ENCODE measurements around the gene DNASE1L1. TPM values are rescaled to one million over a fixed set of nuclear protein-coding genes. Genes with fewer than 3 reads are reported as not detected.

Gene DNASE1L1, protein sequence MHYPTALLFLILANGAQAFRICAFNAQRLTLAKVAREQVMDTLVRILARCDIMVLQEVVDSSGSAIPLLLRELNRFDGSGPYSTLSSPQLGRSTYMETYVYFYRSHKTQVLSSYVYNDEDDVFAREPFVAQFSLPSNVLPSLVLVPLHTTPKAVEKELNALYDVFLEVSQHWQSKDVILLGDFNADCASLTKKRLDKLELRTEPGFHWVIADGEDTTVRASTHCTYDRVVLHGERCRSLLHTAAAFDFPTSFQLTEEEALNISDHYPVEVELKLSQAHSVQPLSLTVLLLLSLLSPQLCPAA
- 10 to 100 TPM; 14.7 to 16.4 (median 16.0) TPM for polyA plus RNA-seq (ENCODE audit: insufficient read length in 3 of 3)
- long read RNA-seq, donor 1, partial matches to known transcripts = 0 of 1 reads
- long read RNA-seq, donor 1, other reads (novel, unspliced or antisense) = 0 of 1 reads
- long read RNA-seq, donor 2, partial matches to known transcripts = 19 of 29 reads
- long read RNA-seq, donor 2, other reads (novel, unspliced or antisense) = 0 of 29 reads
- long read RNA-seq, donor 3, partial matches to known transcripts = 0 of 5 reads
- long read RNA-seq, donor 3, other reads (novel, unspliced or antisense) = 0 of 5 reads
- long read RNA-seq, donor 4 = 0 reads
- long read RNA-seq, donor 5 = 0 reads
- long read RNA-seq, donor 6, partial matches to known transcripts = 0 of 8 reads
- long read RNA-seq, donor 6, other reads (novel, unspliced or antisense) = 0 of 8 reads
- long read RNA-seq, donor 7, partial matches to known transcripts = 0 of 3 reads
- long read RNA-seq, donor 7, other reads (novel, unspliced or antisense) = 0 of 3 reads
- long read RNA-seq, donor 8, partial matches to known transcripts = 5 of 5 reads
- long read RNA-seq, donor 8, other reads (novel, unspliced or antisense) = 0 of 5 reads
- long read RNA-seq, donor 9, partial matches to known transcripts = 0 of 3 reads
- long read RNA-seq, donor 9, other reads (novel, unspliced or antisense) = 0 of 3 reads
- long read RNA-seq, donor 10, partial matches to known transcripts = 0 of 4 reads
- long read RNA-seq, donor 10, other reads (novel, unspliced or antisense) = 0 of 4 reads
- long read RNA-seq, donor 11, partial matches to known transcripts = 0 of 1 reads
- long read RNA-seq, donor 11, other reads (novel, unspliced or antisense) = 0 of 1 reads
- long read RNA-seq, donor 12, partial matches to known transcripts = 135 of 136 reads
- long read RNA-seq, donor 12, other reads (novel, unspliced or antisense) = 0 of 136 reads
- long read RNA-seq, donor 13, partial matches to known transcripts = 0 of 2 reads
- long read RNA-seq, donor 13, other reads (novel, unspliced or antisense) = 0 of 2 reads
- long read RNA-seq, donor 14, partial matches to known transcripts = 5 of 9 reads
- long read RNA-seq, donor 14, other reads (novel, unspliced or antisense) = 0 of 9 reads
- long read RNA-seq, donor 15, transcript DNASE1L1-203 (8 exons, 2,110 nt) = major isoform, 6 of 23 reads
- long read RNA-seq, donor 15, partial matches to known transcripts = 13 of 23 reads
- long read RNA-seq, donor 15, other reads (novel, unspliced or antisense) = 0 of 23 reads
- long read RNA-seq, donor 16, partial matches to known transcripts = 0 of 5 reads
- long read RNA-seq, donor 16, other reads (novel, unspliced or antisense) = 0 of 5 reads

DNA sequence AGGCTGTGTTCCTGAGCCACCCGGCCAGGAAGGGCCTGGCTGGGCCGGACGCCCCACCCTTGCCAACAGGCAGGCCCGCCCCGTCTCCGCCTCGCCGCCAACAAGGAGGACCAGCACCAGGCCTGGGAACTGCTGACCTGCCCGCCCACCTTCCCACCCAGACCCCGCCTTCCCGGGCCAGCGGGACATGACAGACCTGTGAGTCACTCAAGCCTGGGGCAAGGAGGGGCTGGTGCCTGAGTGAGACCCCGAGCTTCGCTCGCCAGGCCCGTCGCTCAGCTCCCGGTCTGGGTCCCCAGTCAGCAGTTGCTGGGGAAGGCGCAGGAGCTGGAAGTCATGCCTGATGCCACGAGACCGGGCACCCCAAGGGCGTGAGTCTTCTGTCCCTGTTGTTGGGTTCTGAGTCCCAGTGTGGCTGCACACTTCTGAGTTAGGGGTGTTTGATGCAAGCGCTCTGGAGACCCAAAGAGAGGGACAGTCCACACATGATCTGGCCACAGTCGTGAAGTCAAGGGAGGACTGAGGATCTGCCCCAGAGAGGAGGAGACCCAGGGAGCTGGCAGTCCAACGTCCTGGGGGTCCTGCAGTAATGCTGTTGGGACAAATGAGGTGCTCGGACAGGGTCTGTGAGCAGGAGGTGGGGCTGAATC, at the start of gene DNASE1L1:
TSS of gene DNASE1L1 (minus strand) at position 33 of the 650 bp plus-strand sequence. CDS start 3,686 bp downstream, outside the sequence.
- DNase-seq = no peak

DNA sequence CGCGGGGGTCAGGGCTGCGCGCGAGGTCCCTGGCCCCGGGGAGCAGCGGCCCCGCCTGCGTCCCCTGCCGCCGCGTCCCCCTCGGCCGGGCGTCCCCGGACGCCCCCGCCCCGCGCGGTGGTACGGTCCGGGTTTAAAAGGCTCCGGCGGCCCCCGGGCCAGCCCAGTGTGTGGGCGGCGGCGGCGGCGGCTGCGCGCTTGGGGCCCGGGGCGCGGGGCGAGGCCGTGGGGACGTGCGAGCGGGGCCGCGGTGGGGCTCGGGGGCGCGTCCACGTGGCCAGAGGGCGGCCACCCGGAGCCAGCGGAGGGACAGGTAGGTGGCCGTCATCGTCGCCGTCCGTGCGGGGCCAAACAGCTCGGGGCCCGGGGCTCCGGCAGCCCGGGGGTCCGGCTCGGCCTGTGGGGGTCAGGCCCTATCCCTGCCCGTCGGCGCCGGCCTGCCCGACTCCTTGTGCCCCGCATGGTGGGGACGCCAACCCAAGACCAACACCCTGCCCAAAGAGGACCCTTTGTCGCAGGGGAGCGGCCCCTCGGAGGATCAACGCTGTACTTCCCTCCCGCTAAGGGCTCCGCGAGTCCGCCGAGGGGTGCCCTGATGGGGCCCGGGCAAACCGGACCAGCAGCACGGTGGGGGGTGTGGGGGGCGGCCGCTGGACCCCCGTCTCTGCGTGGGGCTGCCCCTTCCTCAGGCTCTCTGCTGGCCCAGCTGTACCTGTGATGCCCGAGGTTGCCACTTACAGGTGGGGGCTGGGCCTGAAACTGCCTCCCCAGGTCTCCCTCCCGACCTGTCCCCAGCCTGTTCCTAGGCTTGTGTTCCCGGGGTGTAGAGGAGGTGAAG, 49.3 kb upstream of the DNASE1L1 start, which contains the start of gene PLXNA3:
TSS of gene PLXNA3 (plus strand) at position 166 of the 838 bp plus-strand sequence. CDS start 1,903 bp downstream, outside the sequence.
- no peak for DNase-seq

DNA sequence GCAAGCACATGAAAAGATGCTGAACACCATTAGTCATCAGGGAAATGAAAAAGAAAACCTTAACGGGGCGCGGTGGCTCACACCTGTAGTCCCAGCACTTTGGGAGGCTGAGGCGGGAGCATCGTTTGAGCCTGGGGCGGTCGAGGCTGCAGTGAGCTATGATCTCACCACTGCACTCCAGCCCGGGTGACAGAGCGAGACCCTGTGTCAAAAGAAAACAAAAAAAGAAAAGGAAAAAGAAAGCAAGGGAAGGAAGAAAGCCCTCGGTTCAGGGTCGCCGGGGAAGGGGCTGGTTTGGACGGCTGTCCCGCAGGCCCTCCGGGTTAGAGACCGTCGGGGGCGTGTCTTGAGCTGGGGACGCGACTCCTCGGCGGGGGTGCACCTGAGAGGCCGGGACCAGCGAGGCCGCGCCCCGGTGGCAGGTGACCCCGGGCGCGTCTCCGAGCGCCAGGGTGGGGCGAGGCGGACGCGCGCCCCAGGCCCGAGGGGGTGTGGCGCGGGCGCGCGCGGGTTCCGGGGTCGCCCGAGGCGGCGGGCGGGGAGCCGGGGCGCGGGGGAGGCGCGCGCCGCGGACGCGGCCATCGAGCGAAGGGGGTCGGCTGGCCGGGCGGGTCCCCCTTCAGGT, 48.5 kb upstream of the DNASE1L1 start:
- DNase-seq = no peak

DNA sequence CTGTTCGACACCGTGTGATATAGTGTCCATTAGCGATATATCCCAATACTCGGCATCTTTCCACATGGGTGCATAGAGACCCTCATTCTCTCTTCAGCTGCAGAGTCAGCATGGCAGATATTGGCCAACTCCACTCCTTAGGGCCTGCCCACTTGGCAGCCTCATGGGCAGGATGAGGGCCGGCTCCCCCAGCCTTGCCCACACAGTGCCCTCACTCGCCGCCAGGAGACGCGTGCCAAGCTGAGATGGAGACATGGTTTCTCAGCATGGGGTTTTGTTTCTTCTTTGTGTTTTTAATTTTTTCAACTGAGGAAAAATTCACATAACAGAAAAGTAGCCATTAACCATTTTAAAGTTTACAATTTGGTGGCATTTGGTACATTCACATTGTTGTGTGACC, 43.8 kb upstream of the DNASE1L1 start:
- DNase-seq = no peak

DNA sequence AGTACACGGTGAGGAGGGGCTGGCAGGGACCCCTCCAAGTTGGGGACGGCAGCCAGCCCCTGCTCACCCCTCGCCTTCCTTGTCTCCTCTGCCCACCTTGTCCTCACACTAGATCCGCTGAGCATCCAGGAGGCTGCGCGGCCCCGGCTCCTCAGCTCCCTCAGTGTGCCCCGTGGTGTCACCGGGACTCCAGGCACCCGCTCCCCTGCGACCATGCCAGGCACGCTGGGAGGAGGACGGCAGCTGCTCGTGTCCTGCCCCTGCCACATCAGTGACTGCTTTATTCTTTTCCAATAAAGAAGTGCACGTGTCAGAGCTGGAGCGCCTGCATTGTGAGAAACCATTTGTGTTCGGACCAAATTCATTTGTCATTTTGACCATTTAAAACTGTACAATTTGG, 41.3 kb upstream of the DNASE1L1 start:
- DNase-seq = no peak

DNA sequence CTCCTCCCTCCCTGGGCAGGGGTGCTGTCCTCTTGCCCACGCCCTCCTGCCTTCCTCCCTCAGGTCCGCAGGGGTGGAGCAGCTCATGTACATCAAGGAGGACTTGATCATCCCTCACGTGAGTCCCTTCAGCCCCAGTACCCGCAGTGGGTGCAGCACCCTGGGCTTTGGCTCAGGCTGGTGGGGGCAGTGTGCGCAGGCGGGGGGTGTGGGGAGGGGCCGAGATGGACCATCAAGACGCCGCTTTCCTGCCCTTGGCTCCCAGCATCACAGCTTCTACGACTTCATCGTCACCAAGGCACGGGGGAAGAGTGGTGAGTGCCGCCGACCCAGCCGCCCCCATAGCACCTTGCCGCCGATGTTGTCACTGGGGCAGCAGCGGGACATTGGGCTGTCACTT, 40.6 kb upstream of the DNASE1L1 start:
- DNase-seq = no peak

DNA sequence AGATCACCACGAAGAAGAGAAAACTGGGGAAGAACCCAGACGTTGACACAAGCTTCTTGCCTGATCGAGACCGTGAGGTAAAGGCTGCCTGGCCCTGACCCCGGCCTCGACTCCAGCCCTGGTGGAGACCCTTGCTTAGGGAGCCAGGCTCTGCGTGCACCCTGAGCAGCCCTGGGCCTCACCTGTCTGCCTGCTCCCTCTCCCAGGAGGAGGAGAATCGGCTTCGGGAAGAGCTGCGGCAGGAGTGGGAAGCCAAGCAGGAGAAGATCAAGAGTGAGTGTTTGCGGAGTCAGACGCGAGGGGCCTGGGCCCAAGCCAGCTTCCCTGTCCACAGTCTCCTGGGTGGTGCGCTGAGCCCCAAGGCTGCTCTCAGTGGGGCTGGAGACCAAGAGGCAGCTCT, 39.4 kb upstream of the DNASE1L1 start:
- no peak for DNase-seq

DNA sequence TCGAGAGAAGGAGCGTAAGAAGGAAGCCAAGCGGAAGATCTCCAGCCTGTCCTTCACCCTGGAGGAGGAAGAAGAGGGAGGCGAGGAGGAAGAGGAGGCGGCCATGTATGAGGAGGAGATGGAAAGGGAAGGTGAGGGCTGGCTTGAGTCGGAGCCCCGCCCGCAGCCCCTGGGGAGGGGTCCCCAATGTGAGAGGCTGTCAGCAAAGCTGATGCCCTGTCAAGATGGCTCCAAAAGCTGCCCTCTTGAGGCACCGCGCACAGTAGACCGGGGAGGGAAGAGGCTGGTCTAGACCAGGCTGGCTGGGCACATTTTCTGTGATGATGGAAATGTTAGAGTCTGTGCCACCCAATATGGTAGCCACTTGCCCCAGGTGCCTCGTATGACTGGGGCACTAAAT, 37.4 kb upstream of the DNASE1L1 start:
- DNase-seq = no peak

DNA sequence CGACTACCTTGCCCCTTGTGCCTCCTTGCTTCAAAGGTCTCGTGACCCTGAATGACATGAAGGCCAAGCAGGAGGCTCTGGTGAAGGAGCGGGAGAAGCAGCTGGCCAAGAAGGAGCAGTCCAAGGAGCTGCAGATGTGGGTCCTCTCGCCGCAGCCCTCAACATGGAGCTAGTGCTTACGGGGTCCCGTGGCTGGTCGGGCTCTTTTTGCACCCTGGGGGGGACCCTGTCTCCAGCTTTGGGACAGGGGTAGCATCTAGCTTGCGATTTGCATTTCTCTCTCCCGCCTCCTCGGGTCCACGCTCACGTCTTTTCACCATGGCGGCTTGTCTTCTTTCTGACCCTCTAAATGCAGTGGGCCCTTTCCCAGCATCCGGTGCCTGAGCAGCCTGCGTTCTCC, 36.7 kb upstream of the DNASE1L1 start:
- DNase-seq = no peak

DNA sequence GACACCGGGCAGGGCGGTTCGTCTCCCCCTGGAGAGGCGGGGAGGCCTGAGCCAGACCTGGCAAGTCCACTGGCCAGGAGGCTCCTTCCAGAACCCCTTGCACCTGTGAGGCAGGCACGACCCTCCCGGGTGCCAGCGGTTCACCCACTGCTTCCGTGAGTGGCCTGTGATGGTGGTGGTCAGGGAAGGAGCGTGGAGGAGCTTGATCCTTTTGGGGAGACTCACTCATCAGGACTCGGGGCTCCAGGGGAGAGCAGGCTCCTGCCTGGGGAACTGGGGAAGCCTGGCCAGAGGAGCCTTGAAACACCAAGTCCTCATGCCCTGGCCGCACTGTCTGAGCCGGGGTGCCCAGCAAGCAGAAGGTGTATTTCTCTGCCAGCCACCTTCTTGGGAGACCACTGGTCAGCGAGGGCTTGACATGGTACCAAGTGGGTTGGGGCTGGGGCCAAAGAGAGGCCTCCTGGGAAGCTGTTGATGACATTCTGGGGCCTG, 35.7 kb upstream of the DNASE1L1 start:
- no peak for DNase-seq

DNA sequence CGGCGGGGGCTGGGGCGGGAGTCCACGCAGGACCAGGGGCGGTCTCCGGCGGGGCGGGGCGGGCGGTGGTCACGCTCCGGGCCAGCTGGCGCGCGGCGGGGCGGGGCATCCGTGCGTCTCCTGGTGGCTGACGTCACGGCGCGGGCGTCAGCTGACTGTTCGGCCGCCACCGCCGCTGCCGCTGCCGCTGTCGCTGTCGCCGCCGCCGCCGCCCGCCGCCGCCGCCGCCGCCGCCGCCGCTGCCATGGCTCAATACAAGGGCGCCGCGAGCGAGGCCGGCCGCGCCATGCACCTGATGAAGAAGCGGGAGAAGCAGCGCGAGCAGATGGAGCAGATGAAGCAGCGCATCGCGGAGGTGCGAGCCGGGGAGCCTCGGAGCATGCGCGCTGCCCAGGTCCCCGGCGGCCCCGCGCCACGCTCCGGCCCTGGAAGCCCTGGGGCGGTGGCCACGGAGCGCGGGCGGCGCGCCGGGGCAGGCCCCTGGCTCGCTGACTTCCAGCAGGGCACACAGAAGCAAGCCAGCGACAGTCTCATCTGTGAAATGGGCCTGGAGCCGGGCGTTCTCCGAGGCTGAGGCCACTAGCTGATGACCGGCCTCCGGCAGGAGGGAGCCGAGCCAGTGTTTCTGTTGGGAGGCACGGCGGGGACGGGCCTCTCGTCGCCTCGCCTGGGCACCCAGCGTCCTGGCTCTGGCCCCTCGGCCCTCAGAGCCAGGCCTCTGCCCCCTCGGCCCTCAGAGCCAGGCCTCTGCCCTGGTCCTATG, 35.1 kb upstream of the DNASE1L1 start, which contains the start of gene FAM50A:
TSS of gene FAM50A (plus strand) at position 150 of the 763 bp plus-strand sequence. CDS start at position 245, 95 bp downstream.
- no peak for DNase-seq

DNA sequence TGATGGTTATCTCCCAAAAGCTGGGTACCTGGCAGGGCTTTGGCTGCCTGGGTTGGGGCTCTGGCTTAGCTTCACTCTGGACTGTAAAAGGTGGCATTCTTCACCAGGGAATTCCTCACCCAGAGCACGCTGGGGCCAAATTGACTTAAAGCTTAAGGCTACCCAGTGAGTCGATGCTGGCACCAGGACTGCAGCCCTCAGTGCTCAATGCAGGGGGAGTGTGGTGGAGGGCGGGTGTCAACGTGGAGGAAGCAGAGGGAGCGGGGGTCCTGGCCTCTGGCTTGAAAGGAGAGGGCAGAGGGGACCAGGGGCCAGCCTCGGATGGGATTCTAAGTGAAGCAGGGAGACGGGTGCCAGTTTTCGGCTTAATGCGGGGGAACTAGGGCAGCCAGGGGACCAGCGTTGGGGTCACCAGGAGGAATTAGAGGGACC, 34.4 kb upstream of the DNASE1L1 start:
- no peak for DNase-seq

DNA sequence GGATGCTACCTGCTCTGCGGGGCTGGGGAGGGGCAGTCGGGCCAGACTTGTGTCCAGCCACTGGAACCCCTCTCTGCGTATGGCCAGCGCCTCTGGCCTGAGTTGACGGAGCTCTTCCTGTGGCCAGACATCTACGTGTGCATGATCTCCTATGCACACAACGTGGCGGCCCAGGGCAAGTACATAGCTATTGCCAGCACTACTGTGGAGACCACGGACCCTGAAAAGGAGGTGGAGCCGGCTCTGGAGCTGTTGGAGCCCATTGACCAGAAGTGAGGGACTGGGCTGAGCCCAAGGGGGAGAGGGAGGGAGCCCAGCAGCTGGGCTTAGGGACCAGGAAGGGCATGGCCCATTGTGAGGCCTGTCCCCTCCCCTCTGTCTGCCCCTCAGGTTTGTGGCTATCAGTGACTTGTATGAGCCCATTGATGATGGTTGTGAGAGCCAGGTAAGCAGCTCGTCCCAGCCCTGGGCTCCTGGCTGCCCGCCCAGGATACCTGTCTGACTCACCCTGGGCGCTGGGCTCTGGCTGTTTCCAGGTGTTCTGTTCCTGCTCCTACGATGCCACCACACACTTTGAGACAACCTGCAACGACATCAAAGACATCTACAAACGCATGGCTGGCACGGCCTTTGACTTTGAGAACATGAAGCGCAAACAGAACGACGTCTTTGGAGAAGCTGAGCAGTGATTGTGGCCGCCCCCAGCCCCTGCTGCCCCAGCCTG, 33.1 kb upstream of the DNASE1L1 start:
- no peak for DNase-seq

DNA sequence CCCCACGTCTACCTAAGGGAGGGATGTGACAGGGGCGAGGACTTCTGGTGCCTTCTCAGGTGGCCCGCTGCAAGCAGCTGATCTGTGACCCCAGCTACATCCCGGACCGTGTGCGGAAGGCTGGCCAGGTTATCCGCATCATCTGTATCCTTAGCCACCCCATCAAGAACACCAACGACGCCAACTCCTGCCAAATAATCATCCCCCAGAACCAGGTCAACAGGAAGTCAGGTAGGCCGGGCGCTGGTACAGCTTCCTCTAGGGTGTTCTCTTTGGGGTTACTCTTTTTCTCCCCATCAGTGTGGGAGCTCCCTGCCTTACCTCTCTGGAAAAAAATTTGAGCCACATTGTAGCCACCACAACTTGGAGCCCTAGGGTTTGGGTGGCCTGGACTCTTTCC, 32.5 kb upstream of the DNASE1L1 start:
- no peak for DNase-seq

DNA sequence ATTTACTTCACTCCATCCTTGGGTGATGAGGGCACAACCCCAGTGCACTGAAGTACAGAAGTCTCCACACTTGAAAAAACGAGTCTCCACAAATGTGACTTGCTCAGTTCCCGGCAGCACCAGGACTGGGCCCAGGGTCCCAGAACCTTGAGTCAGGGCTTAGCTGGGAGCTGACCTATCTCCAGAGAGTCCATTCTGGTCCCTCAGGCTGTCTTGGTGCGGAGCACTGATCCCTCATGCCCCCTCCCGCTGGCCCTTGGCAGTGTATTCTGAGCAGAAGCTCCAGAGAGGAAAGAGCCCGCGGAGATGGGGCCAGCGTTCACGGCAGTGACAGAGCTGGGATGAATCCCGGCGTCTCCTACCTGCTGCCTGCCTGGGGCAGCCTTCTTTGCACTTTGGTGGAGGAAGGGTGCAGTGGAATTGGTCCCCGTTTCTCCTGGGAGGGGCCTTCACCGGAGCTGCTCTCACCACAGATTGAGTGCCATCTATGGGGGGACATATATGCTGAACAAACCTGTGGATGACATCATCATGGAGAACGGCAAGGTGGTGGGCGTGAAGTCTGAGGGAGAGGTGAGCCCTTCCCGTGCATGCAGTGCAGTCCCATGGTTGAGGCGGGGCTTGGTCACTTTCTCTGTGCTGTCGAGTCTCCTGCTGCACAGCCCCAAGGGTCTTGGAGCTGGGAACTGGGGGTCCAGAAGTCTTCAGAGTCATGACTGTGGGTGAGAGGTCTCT, 31.7 kb upstream of the DNASE1L1 start:
- DNase-seq = no peak

DNA sequence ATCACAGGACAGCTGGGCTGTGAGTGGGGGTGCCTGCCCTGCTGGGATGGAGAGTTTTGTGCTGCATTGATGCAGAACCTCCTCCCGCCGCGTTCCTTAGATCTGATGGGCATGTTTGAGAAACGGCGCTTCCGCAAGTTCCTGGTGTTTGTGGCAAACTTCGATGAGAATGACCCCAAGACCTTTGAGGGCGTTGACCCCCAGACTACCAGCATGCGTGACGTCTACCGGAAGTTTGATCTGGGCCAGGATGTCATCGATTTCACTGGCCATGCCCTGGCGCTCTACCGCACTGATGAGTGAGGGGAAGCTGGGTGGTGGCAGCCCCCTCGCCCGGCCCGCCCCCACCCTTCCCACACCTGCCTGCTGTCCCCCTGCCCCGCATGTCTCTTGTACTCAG, 30.8 kb upstream of the DNASE1L1 start:
- DNase-seq = no peak
